ENCODE results near the gene ANKRD33B.

Gene ANKRD33B

GRCh38 chr5:10585518-10585915 is 21.6 kb downstream of the ANKRD33B start:
- no peak for DNase-seq (ENCODE audit: low read depth)
- H3K4me3 ChIP-seq (ENCODE audit: control insufficient read depth, low read depth, low read length) = no peak overlapping the region

GRCh38 chr5:10586008-10586407 is 22.1 kb downstream of the ANKRD33B start:
- H3K4me3 ChIP-seq (ENCODE audit: control insufficient read depth, low read depth, low read length) = no peak overlapping the region
- no peak for DNase-seq (ENCODE audit: low read depth)
- no peak for TF ChIP-seq CTCF (conservative IDR thresholded peaks at IDR 0.05; ENCODE audit: control insufficient read depth, insufficient read depth, low read depth, low read length)

More at GRCh38 chr5:10585518-10585915, 21.6 kb downstream of the ANKRD33B start:
- TF ChIP-seq CTCF (conservative IDR thresholded peaks at IDR 0.05; ENCODE audit: control insufficient read depth, insufficient read depth, low read depth, low read length) = no peak

GRCh38 chr5:10586555-10586954 is 22.7 kb downstream of the ANKRD33B start:
- H3K4me3 ChIP-seq (ENCODE audit: control insufficient read depth, low read depth, low read length) = no peak overlapping the region
- DNase-seq (ENCODE audit: low read depth) = no peak
- TF ChIP-seq CTCF (conservative IDR thresholded peaks at IDR 0.05; ENCODE audit: control insufficient read depth, insufficient read depth, low read depth, low read length) = no peak

- no peak overlapping the region for H3K4me3 ChIP-seq (ENCODE audit: control insufficient read depth, low read depth, low read length)
- no peak for TF ChIP-seq CTCF (conservative IDR thresholded peaks at IDR 0.05; ENCODE audit: control insufficient read depth, insufficient read depth, low read depth, low read length)
- DNase-seq (ENCODE audit: low read depth) = no peak
These were observed 24.4 kb downstream of the ANKRD33B start for GRCh38 chr5:10588109-10588775.

GRCh38 chr5:10588779-10589447 is 25.0 kb downstream of the ANKRD33B start:
- DNase-seq (ENCODE audit: low read depth) = no peak
- no peak overlapping the region for H3K4me3 ChIP-seq (ENCODE audit: control insufficient read depth, low read depth, low read length)
- TF ChIP-seq CTCF (conservative IDR thresholded peaks at IDR 0.05; ENCODE audit: control insufficient read depth, insufficient read depth, low read depth, low read length) = no peak

- peak; percentile 67 for DNase-seq (ENCODE audit: low read depth)
- no peak for TF ChIP-seq CTCF (conservative IDR thresholded peaks at IDR 0.05; ENCODE audit: control insufficient read depth, insufficient read depth, low read depth, low read length)
- no peak overlapping the region for H3K4me3 ChIP-seq (ENCODE audit: control insufficient read depth, low read depth, low read length)
These were observed 26.5 kb downstream of the ANKRD33B start for GRCh38 chr5:10590226-10590999.

All from fibroblast of mammary gland (primary cell).